ENCODE data around the gene FAM47E.

GRCh38 chr4:76257824-76258223 is 6.3 kb downstream of the FAM47E start:
- TF ChIP-seq CTCF (IDR thresholded peaks at IDR 0.05; ENCODE audit: poor library complexity) (no peak), EZH2 (IDR thresholded peaks at IDR 0.05; ENCODE audit: borderline replicate concordance) (no peak)

All from hepatocyte (in vitro differentiated cells).